ENCODE results near the gene NPFF.

NPFF gene

GRCh38 chr12:53505086-53505485, 2.2 kb downstream of the NPFF start:
- DNase-seq (ENCODE audit: low read depth) = no peak
- no peak overlapping the region for H3K4me3 ChIP-seq (ENCODE audit: low read length)
- TF ChIP-seq CTCF (conservative IDR thresholded peaks at IDR 0.05; ENCODE audit: low read depth, low read length) = no peak

- no peak for TF ChIP-seq CTCF (conservative IDR thresholded peaks at IDR 0.05; ENCODE audit: low read depth, low read length)
- no peak for DNase-seq (ENCODE audit: low read depth)
- no peak overlapping the region for H3K4me3 ChIP-seq (ENCODE audit: low read length)
These were observed 3.0 kb downstream of the NPFF start for GRCh38 chr12:53504004-53504920.

- no peak for DNase-seq (ENCODE audit: low read depth)
- no peak for TF ChIP-seq CTCF (conservative IDR thresholded peaks at IDR 0.05; ENCODE audit: low read depth, low read length)
These were observed 4.1 kb downstream of the NPFF start for GRCh38 chr12:53502983-53503728.

GRCh38 chr12:53502331-53502730, 5.0 kb downstream of the NPFF start:
- TF ChIP-seq CTCF (conservative IDR thresholded peaks at IDR 0.05; ENCODE audit: low read depth, low read length) = no peak
- peak overlapping the region; percentile 78 for H3K4me3 ChIP-seq (ENCODE audit: low read length)
- no peak for DNase-seq (ENCODE audit: low read depth)

More at GRCh38 chr12:53502983-53503728, 4.1 kb downstream of the NPFF start:
- H3K4me3 ChIP-seq (ENCODE audit: low read length) = no peak overlapping the region

GRCh38 chr12:53501615-53502181, 5.6 kb downstream of the NPFF start:
- no peak for DNase-seq (ENCODE audit: low read depth)
- peak overlapping the region; percentile 78 for H3K4me3 ChIP-seq (ENCODE audit: low read length)
- TF ChIP-seq CTCF (conservative IDR thresholded peaks at IDR 0.05; ENCODE audit: low read depth, low read length) = no peak

GRCh38 chr12:53500776-53501614, 6.3 kb downstream of the NPFF start, which contains the start of gene TARBP2:
TARBP2 (plus strand) TSS chr12:53501283; CDS start chr12:53501409, 126 bp downstream.
- DNase-seq (ENCODE audit: low read depth) = peak; percentile 99
- H3K4me3 ChIP-seq (ENCODE audit: low read length) = peak within 1 kb of the TSS; percentile 78
- no peak for TF ChIP-seq CTCF (conservative IDR thresholded peaks at IDR 0.05; ENCODE audit: low read depth, low read length)

Data from retinal pigment epithelial cell (primary cell).